Activated naive CD4-positive, alpha-beta T cell treated with Interleukin-2 at 50 U/mL for 16 hours (primary cell): ENCODE data around the gene FZR1.
A peak's percentile ranks its signal among the peaks of the same experiment; 100 is the strongest.
"Not testable (repeated sequence)": the region's sequence is repeated elsewhere in the genome, so short reads cannot be mapped to it uniquely, and the experiment has no call there.

Experiments
- DNase-seq: peaks from one replicate; pipeline ENCODE4 v3.0.0-alpha.2; 2020

FZR1 gene

DNA sequence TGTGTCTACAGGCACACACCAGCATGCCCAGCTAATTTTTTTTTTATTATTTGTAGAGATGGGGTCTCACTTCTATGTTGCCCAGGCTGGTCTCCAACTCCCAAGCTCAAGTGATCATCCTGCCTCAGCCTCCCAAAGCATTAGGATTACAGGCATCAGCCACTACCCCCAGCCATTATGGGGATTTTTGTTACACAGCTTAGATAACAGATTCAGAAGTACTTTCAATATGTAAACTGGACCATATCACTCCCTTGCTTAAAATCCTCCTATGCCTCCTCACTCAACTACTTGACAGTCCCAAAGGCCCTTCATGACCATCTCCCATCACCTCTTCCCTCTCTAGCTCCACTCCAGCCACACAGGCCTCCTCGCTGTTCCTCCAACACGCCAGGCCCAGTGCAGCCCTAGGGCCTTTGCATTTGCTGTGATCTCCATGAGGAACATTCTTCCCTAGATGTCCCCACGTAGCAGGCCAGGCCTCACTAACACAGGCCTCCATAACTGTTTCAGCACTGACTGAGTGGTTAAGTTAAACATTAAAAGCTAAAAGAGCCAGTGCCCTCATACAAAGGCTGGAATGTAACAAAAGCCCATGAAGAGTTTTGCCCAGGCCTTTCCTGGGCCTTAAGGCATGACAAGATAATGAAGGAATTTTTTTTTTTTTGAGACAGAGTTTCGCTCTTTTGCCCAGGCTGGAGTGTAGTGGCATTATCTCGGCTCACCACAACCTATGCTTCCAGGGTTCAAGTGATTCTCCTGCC is 8.2 kb upstream of the FZR1 start:
- no peak for DNase-seq

DNA sequence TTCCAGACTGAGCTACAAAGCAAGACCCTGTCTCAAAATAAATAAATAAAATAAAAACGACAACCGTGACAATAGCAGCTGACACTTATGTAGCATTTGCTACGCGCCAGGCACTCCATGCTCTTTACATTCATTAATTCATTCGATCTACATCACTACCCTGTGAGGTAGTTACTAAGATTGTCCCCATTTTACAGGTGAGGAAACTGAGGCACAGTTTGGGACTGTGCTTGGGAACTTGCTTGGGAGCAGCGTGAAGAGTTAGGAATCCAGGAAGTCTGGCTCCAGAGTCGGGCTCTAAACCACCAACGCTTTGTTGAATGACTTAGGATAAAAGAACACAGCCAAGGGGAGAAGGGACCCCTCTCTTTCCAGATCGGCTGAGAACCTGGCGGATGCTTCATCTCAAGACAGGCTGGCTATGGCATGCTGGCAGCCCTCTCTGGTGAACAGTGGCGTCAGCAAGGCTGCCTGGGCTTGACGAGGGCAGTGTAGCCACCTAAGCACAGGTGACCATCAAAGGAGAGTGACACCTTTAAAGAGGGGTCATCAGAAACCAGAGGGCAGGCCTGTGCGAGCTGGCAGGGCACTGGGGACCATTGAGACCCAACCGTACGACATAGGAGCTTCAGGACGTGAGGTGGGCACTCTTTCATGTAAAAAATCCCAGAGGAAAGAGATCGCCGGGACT is 6.2 kb upstream of the FZR1 start:
- DNase-seq: no peak

DNA sequence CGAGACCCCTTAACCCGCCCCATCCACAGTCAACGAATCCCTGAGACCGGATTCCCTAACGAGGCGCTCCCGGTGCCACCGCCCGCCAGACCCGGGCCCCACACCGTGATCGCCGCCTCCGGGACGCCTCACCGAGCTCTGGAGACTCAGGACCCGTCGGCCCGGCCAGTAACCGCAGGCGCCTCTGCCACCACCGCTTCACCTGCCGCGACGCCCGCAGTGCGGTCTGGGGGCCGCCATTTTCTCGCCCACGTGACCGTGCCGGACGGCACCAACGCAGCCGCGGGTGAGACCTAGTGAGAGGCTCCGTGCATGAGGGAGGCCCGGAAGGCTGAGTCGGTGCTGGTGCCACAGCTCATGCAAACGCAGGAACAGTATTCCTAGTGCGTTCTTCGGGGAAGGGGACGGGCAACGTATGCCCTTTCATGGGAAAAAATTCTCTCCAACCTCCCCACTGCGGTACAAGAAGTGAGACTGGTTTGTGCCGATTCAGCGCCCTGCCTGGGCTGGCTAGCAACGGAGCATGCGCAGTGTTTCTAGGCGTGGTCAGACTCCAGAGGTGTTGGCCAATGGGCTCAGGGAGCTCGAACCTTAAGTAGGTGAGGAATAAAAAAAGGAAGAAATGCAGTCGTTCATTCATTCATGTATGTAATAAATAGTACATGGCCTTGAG is 5.5 kb upstream of the FZR1 start, which contains the start of gene DOHH:
Gene DOHH (minus strand): TSS at position 246 of the 673 bp plus-strand sequence. CDS start 3,860 bp downstream, outside the sequence.
- DNase-seq: peak; percentile 98

DNA sequence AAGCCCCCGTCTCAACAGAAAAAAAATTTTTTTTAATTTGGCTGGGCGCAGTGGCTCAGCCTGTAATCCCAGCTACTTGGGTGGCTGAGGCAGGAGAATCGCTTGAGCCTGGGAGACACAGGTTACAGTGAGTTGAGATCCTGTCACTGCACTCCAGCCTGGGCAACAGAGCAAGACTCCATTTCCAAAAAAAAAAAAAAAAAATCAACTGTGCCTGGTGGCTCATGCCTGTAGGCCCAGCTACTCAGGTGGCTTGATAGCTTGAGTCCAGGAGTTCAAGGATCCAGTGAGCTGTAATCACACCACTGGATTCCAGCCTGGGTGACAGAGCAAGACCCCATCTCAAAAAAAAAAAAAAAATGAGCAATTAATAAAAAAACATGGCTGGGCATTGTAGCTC is 4.3 kb upstream of the FZR1 start:
- DNase-seq: no peak

DNA sequence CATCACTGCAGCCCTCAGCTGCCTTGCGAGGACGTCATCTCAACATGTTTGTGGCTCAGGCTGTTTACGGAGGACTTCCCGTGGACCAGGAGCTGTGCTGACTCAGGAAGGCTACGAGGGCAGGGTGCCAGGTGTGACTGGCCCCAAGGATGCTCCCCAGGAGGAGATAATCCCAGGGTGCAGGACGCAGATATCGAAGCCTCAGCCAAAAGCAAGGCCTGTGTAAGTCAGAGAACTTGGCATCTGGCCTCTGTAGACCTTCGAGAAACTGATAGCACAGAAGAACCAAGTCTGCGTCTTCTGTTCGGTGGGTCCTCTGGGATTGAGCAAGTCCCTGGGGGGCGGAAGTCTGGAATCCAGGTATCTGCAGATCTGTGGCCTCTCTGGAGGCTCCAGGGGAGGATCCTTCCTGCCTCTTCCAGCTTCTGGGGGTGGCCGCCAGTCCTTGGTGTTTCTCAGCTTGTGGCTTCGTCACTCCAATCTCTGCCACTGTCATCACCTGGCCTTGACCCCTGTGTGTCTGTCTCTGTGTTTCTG is 3.0 kb upstream of the FZR1 start:
- DNase-seq: no peak

DNA sequence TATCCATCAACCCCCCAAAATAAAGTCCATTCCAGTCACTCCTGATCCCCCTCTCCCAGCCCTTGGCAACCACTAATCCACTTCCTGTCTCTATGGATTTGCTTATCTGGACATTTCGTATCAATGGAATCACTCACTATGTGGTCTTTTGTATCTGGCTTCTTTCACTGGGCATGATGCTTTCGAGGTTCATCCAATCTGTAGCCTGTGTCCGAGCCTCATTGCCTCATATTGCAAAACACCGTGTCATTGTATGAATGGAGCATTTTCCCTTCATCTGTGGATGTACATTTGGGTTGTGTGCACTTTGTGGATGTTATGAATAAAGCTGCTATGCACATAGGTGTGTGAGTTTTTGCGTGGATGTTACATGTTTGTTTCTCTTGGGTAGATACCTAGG is 1.4 kb upstream of the FZR1 start:
- DNase-seq: no peak

DNA sequence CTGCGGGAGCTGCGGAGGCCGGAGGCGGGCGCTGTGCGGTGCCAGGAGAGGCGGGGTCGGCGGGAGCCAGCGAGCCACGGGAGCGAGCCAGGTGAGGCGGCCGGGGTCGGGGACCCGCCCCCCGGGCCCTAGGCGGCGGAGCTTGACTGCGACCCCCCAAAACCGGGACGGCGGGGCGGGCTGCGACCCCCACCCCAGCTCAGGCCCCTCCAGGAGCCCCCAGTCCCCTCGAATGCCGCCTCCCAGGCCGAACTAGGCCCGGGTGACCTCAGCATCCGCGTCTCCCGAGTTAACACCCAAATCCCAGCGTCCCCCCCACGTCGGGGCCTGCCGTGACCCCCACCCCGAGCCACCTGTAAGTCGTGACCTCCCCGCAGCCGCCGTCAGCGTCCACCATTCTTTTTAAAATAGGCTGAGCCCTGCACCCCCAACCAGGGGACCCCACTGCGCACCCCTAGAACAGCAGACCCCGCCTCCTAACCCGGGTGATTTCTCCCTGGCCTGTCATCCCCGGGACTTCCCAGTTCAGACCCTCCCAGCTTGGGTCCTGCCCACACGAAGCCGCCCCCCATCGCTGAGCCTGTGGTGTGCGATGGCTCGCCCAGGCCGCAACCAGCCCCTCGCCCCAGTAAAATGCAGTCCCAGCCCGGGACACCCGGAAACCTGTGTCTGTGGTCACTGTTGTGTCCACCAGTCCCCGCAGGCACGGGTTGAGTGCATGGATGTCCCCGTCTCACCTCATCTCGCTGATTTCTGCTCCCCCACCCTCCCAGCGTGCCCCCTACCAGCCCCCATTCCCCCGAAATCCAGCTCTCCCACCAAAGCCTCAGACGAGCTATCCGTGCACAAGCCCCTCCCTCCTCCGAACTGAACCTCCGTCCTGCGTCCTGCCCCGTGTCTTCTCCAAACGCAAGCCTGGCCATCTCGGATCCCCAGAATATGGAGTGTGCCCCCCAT is 551 bp downstream of the FZR1 start:
- peak; percentile 27 for DNase-seq

DNA sequence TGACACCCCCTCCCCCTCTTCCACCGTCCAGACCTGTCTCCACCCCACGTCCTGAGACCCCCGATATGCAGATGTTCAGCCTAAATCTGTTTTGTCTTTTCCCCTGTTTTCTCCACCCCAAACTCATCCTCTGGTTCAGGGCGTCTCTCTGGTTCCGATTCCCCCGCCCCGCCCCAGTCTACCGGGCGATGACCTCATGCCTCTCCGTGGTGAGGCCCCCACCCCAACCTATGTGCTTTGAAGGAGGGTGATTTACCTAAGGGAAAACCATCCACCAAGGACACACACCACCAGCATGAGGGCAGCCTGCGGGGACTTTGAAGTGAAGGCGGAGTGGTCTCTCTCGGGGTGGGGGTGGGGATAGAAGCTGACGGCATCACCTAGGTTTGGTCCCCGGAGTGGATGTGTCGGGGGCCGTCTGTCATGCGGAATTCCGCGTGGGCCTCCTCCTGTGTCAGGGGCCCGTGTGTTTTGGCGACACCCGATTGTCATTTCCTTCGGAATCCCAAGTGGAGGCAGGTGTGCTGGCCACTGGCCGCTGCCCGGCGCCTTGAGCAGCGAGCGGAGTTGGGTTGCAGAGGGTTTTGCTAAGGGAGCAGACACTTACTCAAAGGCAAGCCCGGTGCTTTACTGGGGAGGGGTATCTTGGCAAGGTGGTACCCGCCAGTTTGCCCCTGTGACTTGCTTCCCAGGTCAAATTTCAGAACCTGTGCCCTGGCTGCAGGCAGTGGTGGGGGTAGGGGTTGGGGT is 1.4 kb downstream of the FZR1 start:
- peak; percentile 55 for DNase-seq

DNA sequence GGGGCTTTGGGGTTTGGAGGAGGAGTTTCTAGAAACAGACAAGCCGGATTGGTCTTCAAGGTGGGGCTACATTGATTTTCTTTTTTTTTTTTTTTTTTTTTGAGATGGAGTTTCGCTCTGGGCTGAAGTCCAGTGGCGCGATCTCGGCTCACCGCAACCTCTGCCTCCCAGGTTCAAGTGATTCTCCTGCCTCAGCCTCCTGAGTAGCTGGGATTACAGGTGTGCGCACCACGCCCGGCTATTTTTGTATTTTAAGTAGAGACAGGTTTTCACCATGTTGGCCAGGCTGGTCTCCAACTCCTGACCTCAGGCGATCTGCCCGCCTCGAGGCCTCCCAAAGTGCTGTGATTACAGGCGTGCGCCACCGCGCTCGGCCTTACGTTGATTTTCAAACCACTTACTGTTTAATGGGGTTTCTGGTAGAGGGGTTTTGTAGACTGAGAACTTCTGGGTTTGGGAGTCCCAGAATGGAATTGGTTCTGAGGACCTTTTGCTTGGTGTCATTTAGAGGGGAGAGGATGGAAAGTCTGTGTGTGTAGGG is 2.1 kb downstream of the FZR1 start:
- not testable (repeated sequence) for DNase-seq

DNA sequence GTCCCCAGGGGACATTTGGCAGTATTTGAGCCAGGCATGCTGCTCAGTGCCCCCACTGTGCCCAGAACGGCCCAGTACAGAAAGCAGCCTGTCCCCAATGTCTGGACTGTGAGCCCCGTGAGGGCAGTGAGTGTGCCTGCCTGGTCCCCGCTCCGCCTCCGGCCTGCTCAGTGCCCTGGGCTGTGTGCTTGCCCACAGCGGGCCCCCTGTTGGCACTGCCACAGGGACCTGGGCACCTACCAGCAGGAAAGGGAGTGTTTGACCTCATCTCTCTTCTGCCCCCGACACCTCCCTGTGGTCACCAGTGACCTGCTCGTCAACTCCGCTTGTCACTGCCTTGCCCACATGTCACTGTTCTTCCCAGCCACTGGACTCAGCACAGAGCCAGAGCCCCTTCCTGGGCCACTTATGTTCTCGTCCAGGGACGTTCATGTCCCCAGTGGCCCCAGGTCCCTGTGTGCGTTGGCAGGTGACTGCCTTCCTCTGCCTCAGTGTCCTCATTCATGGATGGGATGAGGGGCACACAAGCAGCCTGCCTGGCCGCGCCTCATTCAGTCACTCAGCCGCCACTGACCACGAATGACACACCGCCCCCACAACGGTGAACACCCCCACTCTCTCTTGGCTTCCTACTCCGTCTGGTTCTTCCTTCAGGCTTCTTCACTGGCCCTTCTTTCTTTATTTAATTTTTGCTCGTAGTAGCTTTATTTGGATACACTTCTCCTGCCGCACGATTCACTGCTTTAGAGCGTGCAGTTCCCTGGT is 2.8 kb downstream of the FZR1 start:
- DNase-seq: no peak

DNA sequence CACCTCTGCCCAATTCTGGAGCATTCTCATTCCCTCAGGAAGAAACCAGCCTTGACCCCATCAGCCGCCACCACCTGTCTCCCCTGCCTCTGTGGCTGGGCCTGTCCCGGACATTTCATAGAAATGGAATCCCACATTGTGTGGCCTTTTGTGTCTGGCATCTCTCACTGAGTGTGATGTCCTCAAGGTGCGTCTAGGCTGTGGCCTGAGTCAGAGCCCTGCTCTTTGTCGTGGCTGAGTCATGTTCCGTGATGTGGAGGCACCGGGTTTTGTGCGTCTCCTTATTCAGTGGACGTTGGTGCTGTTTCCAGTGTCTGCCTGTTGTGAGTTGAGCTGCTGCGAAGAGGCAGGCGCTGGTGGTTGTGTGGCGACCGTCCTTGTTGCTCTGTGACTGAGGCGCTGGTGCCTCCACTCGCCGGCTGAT is 3.5 kb downstream of the FZR1 start:
- DNase-seq: peak; percentile 37

DNA sequence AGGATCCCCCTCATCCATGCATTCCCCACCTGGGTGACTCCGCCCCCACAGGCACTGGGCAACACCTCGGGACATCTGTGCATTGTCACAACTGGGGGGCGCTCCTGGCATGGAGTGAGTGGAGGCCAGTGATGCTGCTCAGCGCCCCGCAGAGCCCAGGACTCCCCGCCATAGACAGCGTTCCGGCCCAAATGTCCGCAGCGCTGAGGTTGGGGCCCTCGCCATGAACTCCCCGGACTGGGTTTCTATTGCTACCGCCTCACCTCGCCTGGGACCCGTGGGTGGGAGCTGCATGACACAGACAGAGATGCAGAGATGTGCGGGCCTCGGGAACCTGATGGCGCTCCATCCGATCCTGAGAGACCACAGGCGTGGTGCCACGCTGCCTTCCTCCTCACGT is 4.6 kb downstream of the FZR1 start:
- DNase-seq: no peak

DNA sequence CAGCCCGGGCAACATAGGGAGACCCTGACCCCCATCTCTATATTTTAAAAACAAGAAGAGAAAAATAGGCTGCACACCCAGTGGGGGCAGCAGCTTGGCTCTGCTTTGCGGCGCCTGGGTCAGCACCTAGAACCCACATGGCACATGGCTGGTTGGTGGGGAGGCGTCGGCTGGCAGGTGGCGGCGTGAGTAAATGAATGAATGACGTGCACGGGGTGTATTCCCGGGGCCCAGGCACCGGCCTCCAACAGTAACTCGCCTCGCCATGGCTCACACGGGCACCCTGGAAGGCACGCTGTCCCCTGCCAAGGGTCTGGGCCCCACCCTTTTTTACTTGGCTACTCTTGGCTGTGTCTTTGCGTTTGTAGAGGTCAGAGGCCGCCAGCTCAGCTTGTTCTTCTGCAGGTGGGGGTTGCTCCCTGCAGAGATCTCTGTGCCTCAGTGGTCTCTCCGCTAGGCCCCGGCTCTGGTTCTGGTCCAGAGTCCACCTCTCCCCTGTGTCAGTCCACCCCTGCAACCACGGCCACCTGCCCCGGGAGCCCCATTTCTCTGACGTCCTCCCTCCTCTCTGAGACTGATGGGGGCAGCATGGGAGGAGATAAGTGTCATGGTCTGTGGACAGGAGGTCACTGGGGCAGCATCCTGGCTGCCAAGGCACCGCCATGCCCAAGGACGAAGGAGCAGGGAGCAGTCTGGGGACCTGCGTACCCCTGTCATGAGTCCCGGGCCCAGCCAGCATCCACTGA is 5.6 kb downstream of the FZR1 start:
- no peak for DNase-seq

DNA sequence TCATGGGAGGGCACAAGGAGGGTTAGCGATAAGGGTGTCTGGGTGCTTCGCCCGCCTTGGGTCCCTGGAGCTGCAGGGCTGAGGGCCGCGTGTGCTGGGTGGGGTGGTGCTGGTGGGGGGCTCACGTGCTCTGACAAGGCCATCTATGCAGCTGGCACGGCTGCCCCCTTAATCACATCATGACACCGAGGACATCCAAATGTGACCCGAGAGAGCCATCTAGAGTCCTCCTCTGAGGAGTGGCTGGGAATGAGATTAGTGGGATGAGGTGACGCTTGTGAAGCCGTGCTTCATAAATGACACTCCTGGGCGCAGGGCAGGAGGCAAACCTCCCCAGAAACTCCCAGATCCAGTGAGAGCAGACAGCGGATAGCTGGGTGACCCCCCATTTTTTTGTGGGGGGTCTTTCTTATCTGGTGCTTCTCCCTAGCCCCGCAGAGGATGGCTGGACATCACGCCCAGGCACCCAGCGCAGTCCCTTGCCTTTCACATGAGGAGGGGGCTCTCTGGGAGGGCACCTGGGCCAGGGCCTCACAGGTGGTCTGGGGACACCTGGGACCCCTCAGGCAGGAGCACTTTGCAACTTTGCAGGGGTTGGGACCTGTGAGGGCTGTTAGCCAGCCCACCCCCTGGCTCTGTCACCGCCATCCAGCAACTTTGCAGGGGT is 6.6 kb downstream of the FZR1 start:
- no peak for DNase-seq

DNA sequence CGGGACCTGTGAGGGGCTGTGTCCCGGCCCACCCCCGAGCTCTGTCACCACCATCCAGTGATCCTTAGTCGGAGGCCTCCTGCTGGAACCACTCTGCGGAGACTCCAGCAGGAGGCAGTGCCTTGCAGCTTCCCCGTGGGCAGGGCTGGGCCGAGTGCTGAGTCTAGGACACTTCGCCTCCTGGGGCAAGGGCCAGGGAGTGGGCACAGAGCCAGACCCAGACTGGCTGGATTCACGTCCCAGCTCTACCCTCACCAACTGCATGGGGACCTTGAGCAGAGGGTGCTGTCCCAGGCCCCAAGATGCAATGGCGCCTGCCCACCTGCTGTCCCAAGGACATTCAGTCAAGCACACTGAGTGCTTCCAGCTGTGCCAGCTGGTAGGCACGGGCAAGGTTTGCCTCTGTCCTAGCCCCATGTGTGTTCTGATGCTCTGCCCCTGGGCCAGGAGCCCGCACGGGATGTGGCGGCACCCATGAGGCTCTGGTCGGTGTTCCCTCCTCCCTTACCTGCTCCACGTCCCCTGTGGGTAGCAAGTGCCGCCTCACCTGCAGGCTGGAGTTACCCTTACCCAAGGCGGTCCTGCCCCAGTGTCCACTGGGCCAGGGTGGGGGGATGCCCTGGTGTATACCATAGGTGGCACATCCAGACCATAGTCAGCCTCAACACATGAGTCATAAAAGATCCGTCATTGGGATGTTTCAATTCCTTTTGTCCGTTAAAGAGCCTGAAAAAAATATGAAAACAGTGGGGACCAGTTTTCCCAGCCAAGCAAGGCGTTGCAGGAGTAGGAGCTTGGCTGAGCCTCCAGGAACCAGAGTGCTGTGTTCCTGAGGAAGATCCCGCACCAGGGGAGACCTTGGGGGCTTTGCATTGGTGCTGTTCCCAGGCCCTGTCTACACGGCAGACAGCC is 7.4 kb downstream of the FZR1 start:
- DNase-seq: no peak

DNA sequence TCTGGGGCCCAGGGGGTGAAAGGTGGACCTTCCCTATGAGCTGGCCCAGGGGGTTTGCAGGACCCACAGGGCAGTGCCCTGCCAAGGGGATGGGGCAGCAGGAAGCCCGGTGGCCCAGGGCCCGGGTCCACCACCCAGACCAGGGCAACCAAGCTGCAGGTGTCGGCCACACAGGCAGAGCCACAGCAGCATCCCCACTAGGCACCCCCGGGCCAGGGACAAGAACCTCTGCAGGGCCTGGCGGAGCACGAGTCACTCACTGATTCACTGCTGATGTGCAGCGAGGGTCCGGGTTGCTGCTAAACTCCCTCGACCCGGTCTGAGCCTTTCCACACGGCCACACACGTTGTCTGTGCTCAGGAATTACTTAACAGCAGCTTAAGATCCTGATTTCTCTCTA is 8.8 kb downstream of the FZR1 start:
- no peak for DNase-seq

DNA sequence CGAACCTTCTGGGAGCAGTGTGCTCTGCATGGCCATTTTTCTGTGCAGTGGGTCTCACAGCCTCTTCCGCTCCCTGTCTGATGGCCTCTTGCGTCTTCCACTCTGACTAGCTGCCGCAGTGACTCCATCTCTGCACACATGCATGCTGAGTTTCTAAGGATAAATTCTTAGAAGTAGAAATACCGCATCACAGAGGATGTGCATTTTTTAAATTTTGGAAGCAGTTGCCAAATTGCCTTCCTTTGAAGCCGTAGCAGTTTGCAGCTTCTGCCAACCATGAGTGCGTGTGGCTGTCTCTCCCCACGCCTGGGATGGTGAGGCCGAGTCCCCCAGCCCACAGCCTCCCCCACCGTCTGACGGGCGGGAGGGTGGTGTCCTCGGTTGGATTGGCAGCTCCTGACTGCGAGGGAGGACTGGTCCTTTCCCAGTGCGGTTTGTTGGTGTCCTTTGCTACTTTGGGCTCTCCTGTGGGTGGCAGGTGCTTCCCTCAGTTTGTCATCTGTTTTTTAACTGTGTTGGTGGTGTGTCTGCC is 9.8 kb downstream of the FZR1 start:
- no peak for DNase-seq

DNA sequence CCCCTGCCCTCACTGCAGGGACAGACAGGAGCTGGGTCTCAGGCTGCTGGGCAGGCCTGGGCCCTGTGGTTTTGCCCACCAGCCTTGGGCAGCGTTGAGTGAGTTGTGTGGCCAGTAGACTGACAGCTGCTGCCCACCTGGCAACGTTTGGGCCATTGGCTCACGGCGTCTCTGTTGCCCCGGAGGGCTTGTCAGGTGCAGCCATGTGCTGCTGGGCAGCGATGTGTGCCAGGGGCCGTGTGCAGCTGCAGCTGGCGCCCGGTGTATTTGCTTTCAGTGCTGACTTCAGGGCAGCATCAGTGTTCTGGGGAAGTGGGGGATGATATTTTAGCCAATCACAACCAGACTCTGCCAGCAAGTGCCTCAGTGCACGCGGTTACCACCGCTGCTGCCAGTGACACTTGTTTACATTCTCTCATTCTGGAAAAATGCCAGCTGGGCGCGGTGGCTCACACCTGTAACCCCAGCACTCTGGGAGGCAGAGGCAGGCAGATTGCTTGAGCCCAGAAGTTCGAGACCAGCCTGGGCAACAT is 10.6 kb downstream of the FZR1 start:
- DNase-seq: no peak
